ENCODE results near the gene CEP112. TPM values are rescaled to one million over a fixed set of nuclear protein-coding genes. Genes with fewer than 3 reads are reported as not detected.
A peak's percentile ranks its signal among the peaks of the same experiment; 100 is the strongest.

CEP112 gene
- total and polyA plus RNA-seq, 2 donors (not counting 1 experiment from before 2014, with no cell fraction given): 5.4 to 6.4 TPM

- peaks cover 10% of the 10 kb centered on the region for H3K4me1 ChIP-seq (ENCODE audit: control insufficient read depth, extremely low read depth, insufficient read depth, low read length)
- DNase-seq (ENCODE audit: low read depth in 2 of 2): peak; percentile 31 to 63
- H2AFZ ChIP-seq (ENCODE audit: low read length): no peak overlapping the region
- no peaks in the 10 kb centered on the region for H3K79me2 ChIP-seq (ENCODE audit: control insufficient read depth, insufficient read depth, low read length)
- H3K9ac ChIP-seq (ENCODE audit: insufficient read depth, low read length): no peak overlapping the region
- H4K20me1 ChIP-seq (ENCODE audit: control insufficient read depth, extremely low read depth, insufficient read depth, low read length): no peaks in the 10 kb centered on the region
- TF ChIP-seq EZH2 (IDR thresholded peaks at IDR 0.05; ENCODE audit: low read length, missing control alignments): no peak
- TF ChIP-seq, protein P1, sequence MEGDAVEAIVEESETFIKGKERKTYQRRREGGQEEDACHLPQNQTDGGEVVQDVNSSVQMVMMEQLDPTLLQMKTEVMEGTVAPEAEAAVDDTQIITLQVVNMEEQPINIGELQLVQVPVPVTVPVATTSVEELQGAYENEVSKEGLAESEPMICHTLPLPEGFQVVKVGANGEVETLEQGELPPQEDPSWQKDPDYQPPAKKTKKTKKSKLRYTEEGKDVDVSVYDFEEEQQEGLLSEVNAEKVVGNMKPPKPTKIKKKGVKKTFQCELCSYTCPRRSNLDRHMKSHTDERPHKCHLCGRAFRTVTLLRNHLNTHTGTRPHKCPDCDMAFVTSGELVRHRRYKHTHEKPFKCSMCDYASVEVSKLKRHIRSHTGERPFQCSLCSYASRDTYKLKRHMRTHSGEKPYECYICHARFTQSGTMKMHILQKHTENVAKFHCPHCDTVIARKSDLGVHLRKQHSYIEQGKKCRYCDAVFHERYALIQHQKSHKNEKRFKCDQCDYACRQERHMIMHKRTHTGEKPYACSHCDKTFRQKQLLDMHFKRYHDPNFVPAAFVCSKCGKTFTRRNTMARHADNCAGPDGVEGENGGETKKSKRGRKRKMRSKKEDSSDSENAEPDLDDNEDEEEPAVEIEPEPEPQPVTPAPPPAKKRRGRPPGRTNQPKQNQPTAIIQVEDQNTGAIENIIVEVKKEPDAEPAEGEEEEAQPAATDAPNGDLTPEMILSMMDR (conservative IDR thresholded peaks at IDR 0.05 in 1 of 2, IDR thresholded peaks at IDR 0.05 in 1 of 2; ENCODE audit: low read depth in 1 of 2, low read length in 2 of 2): no peak
- no peak overlapping the region for H3K4me3 ChIP-seq (replicated peaks in 1 of 4; ENCODE audit: control extremely low read depth in 1 of 4, insufficient read depth in 1 of 4, low read depth in 3 of 4, low read length in 4 of 4)
- no peak overlapping the region for H3K4me2 ChIP-seq (ENCODE audit: extremely low read depth, insufficient read depth, low read length)
- no peak overlapping the region for H3K27ac ChIP-seq (ENCODE audit: insufficient read depth, low read length)
- no peaks in the 10 kb centered on the region for H3K36me3 ChIP-seq (ENCODE audit: control insufficient read depth, insufficient read depth, low read length)
- no peaks in the 10 kb centered on the region for H3K27me3 ChIP-seq (ENCODE audit: control insufficient read depth, insufficient read depth, low read length)
- no peaks in the 10 kb centered on the region for H3K9me3 ChIP-seq (ENCODE audit: control insufficient read depth, insufficient read depth, low read depth, low read length)
These were observed 442.5 kb downstream of the CEP112 start for GRCh38 chr17:65749479-65749878.

GRCh38 chr17:65745241-65745640 is 446.7 kb downstream of the CEP112 start:
- H2AFZ ChIP-seq (ENCODE audit: low read length): no peak overlapping the region
- H3K27ac ChIP-seq (ENCODE audit: insufficient read depth, low read length): no peak overlapping the region
- H3K27me3 ChIP-seq (ENCODE audit: control insufficient read depth, insufficient read depth, low read length): no peaks in the 10 kb centered on the region
- no peak for TF ChIP-seq EZH2 (IDR thresholded peaks at IDR 0.05; ENCODE audit: low read length, missing control alignments)
- TF ChIP-seq, protein P1 (conservative IDR thresholded peaks at IDR 0.05 in 1 of 2, IDR thresholded peaks at IDR 0.05 in 1 of 2; ENCODE audit: low read depth in 1 of 2, low read length in 2 of 2): no peak
- no peak for DNase-seq (ENCODE audit: low read depth in 2 of 2)
- H3K4me1 ChIP-seq (ENCODE audit: control insufficient read depth, extremely low read depth, insufficient read depth, low read length): peaks cover 3% of the 10 kb centered on the region
- H3K9ac ChIP-seq (ENCODE audit: insufficient read depth, low read length): no peak overlapping the region
- H3K36me3 ChIP-seq (ENCODE audit: control insufficient read depth, insufficient read depth, low read length): no peaks in the 10 kb centered on the region
- H3K79me2 ChIP-seq (ENCODE audit: control insufficient read depth, insufficient read depth, low read length): no peaks in the 10 kb centered on the region
- no peak overlapping the region for H3K4me2 ChIP-seq (ENCODE audit: extremely low read depth, insufficient read depth, low read length)
- H4K20me1 ChIP-seq (ENCODE audit: control insufficient read depth, extremely low read depth, insufficient read depth, low read length): no peaks in the 10 kb centered on the region
- no peak overlapping the region for H3K4me3 ChIP-seq (replicated peaks in 1 of 4; ENCODE audit: control extremely low read depth in 1 of 4, insufficient read depth in 1 of 4, low read depth in 3 of 4, low read length in 4 of 4)
- H3K9me3 ChIP-seq (ENCODE audit: control insufficient read depth, insufficient read depth, low read depth, low read length): no peaks in the 10 kb centered on the region

GRCh38 chr17:65743308-65743655 is 448.7 kb downstream of the CEP112 start:
- Histone ChIP-seq H3K9ac (ENCODE audit: insufficient read depth, low read length) (no peak overlapping the region), H3K36me3 (ENCODE audit: control insufficient read depth, insufficient read depth, low read length) (no peaks in the 10 kb centered on the region), H3K27me3 (ENCODE audit: control insufficient read depth, insufficient read depth, low read length) (no peaks in the 10 kb centered on the region), H3K9me3 (ENCODE audit: control insufficient read depth, insufficient read depth, low read depth, low read length) (no peaks in the 10 kb centered on the region), H3K4me3 (replicated peaks in 1 of 4; ENCODE audit: control extremely low read depth in 1 of 4, insufficient read depth in 1 of 4, low read depth in 3 of 4, low read length in 4 of 4) (peak overlapping the region in 1 of 4 experiments; percentile 24), H3K4me1 (ENCODE audit: control insufficient read depth, extremely low read depth, insufficient read depth, low read length) (no peaks in the 10 kb centered on the region), H3K79me2 (ENCODE audit: control insufficient read depth, insufficient read depth, low read length) (no peaks in the 10 kb centered on the region), H2AFZ (ENCODE audit: low read length) (no peak overlapping the region), H3K27ac (ENCODE audit: insufficient read depth, low read length) (peak overlapping the region; percentile 76), H3K4me2 (ENCODE audit: extremely low read depth, insufficient read depth, low read length) (peak overlapping the region; percentile 77), H4K20me1 (ENCODE audit: control insufficient read depth, extremely low read depth, insufficient read depth, low read length) (no peaks in the 10 kb centered on the region)
- TF ChIP-seq, protein P1 (conservative IDR thresholded peaks at IDR 0.05 in 1 of 2, IDR thresholded peaks at IDR 0.05 in 1 of 2; ENCODE audit: low read depth in 1 of 2, low read length in 2 of 2): no peak
- no peak for TF ChIP-seq EZH2 (IDR thresholded peaks at IDR 0.05; ENCODE audit: low read length, missing control alignments)
- peak; percentile 46 to 53 for DNase-seq (ENCODE audit: low read depth in 2 of 2)

All from fibroblast of lung (primary cell).